K562 (cell line): ENCODE results near the gene BMS1. TPM values are rescaled to one million over a fixed set of nuclear protein-coding genes. Genes with fewer than 3 reads are reported as not detected.

Source experiments
- BRCA1 ChIP-seq, 2 experiments: fragments of 450-650 bp in 1 of 2; sonication (generic) in 1 of 2; formaldehyde crosslinking in 1 of 2; IDR thresholded peaks; 2 replicates each; pipeline versions ENCODE4 v1.5.0 to v1.6.1; 2017 to 2020; ENCODE audit warnings: mild to moderate bottlenecking in 1 of 2, missing genetic modification reagents in 1 of 2
- C11orf30 ChIP-seq: fragments of 450-650 bp; IDR thresholded peaks from 2 replicates; pipeline ENCODE4 v1.6.1; 2016; ENCODE audit warnings: low read depth, mild to moderate bottlenecking
- CBX1 ChIP-seq: sonication (generic); IDR thresholded peaks from 2 replicates; pipeline ENCODE4 v1.6.1; 2016; ENCODE audit warnings: antibody characterized with exemption, low read depth, mild to moderate bottlenecking
- CBX2 ChIP-seq: fragments of 200-600 bp; sonication (generic); IDR thresholded peaks from one replicate; pipeline ENCODE4 v1.6.1; 2012; ENCODE audit warnings: mild to moderate bottlenecking, low read length, inconsistent platforms; ENCODE audit not compliant: insufficient read depth, poor library complexity, severe bottlenecking
- CHD1 ChIP-seq: fragments of 200-600 bp; sonication (generic); IDR thresholded peaks from one replicate; pipeline ENCODE4 v1.6.1; 2012; ENCODE audit warnings: mild to moderate bottlenecking, moderate library complexity, low read length, inconsistent platforms
- CHD2 ChIP-seq: IDR thresholded peaks from 2 replicates; pipeline ENCODE4 v1.6.1; 2011; ENCODE audit warnings: low read depth, low read length
- DACH1 ChIP-seq: fragments of 450-650 bp; IDR thresholded peaks from 2 replicates; pipeline ENCODE4 v1.6.1; 2018; ENCODE audit not compliant: partially characterized antibody
- ELF2 ChIP-seq: fragments of 250-450 bp; sonication (Bioruptor Pico); IDR thresholded peaks from 2 replicates; pipeline ENCODE4 v1.5.0; 2021; ENCODE audit warnings: mild to moderate bottlenecking
- ESRRA ChIP-seq: fragments of 450-650 bp; IDR thresholded peaks from 2 replicates; pipeline ENCODE4 v1.6.1; 2014; ENCODE audit warnings: low read depth, mild to moderate bottlenecking, moderate library complexity, borderline replicate concordance
- FOXK1 ChIP-seq: sonication (generic); formaldehyde crosslinking; IDR thresholded peaks from 2 replicates; pipeline ENCODE4 v1.8.0; 2022; ENCODE audit warnings: missing genetic modification reagents, mild to moderate bottlenecking, borderline replicate concordance
- RNF2 ChIP-seq: sonication (generic); IDR thresholded peaks from 2 replicates; pipeline ENCODE4 v1.6.1; 2016
- SMC3 ChIP-seq: conservative IDR thresholded peaks from 2 replicates; pipeline ENCODE4 v1.6.1; 2011; ENCODE audit warnings: low read depth, low read length, improper control_type of control experiment; ENCODE audit not compliant: insufficient read depth
- SNRNP70 ChIP-seq: fragments of 200-400 bp; formaldehyde crosslinking; optimal IDR thresholded peaks from 2 replicates; pipeline ENCODE3; 2017; ENCODE audit warnings: low read depth, low read length
- STAT5B ChIP-seq: fragments of 250-450 bp; sonication (Bioruptor Pico); IDR thresholded peaks from 2 replicates; pipeline ENCODE4 v1.8.0; 2021; ENCODE audit warnings: mild to moderate bottlenecking, inconsistent platforms
- ZBTB5 ChIP-seq: fragments of 450-650 bp; IDR thresholded peaks from 2 replicates; pipeline ENCODE4 v1.6.1; 2017; ENCODE audit warnings: antibody characterized with exemption
- ZNF165 ChIP-seq: fragments of 250-450 bp; sonication (Bioruptor Pico); IDR thresholded peaks from 2 replicates; pipeline ENCODE4 v1.4.0; 2020; ENCODE audit warnings: borderline replicate concordance
- ZNF347 ChIP-seq: fragments of 450-650 bp; formaldehyde crosslinking; IDR thresholded peaks from 2 replicates; pipeline ENCODE4 v1.4.0; 2020; ENCODE audit warnings: low read depth, mild to moderate bottlenecking, moderate library complexity
- polyA plus RNA-seq, 8 experiments: library from polyadenylated mRNA; depleted of rRNA in 4 of 8; stranded (reverse) in 5 of 8; unstranded in 3 of 8; fragments of >200 nt; fragmentation: Nextera tagmentation in 2 of 8; fragmentation: Illumina TruSeq in 1 of 8; extraction: Ambion mirVana in 2 of 8; extraction: Trizol in 1 of 8; gene quantifications; 2 replicates each; pipeline versions ENCODE4 v1.2.1 to v1.2.3, GENCODE V29; 2011 to 2014; ENCODE audit warnings: inconsistent platforms in 1 of 8, missing spikeins in 1 of 8
- total RNA-seq, 7 experiments: library from RNA; depleted of rRNA in 6 of 7; stranded (reverse); fragments of >200 nt in 6 of 7; fragmentation: Illumina TruSeq in 2 of 7; extraction: Trizol in 2 of 7; gene quantifications; 2 replicates each; pipeline versions ENCODE4 v1.2.1 to v1.2.3, GENCODE V29; 2011 to 2021; ENCODE audit warnings: low replicate concordance in 1 of 7
- TF ChIP-seq, protein P1 (sequence below): sonication (generic); formaldehyde crosslinking; IDR thresholded peaks from 2 replicates; pipeline ENCODE4 v1.8.1; 2023; ENCODE audit warnings: missing genetic modification reagents, mild to moderate bottlenecking, borderline replicate concordance

BMS1 gene
- total and polyA plus RNA-seq, 9 of the 15 experiments (the other 6 are each of a cell fraction or from before 2014, with no cell fraction given) = 11.1 to 46.9 (median 32.7) TPM

GRCh38 chr10:42866115-42866995 lies 83.8 kb downstream of the BMS1 start (continued):
- TF ChIP-seq FOXK1 (CRISPR knock-in tag) (no peak), STAT5B (CRISPR knock-in tag) (no peak), ESRRA (no peak), CHD1 (no peak), C11orf30 (no peak), CBX1 (no peak), SNRNP70 (no peak), RNF2 (0 out of 2 replicates have a peak, but pooled peaks have one; percentile 27), DACH1 (no peak), SMC3 (peak; percentile 85), CHD2 (no peak), ZBTB5 (no peak), ZNF347 (CRISPR knock-in tag) (no peak), ZNF165 (CRISPR knock-in tag) (no peak), CBX2 (no peak), ELF2 (CRISPR knock-in tag) (no peak), BRCA1 (IDR thresholded peaks at IDR 0.05) (no peak), BRCA1 (CRISPR knock-in tag; IDR thresholded peaks at IDR 0.05) (no peak)
- TF ChIP-seq, protein P1, sequence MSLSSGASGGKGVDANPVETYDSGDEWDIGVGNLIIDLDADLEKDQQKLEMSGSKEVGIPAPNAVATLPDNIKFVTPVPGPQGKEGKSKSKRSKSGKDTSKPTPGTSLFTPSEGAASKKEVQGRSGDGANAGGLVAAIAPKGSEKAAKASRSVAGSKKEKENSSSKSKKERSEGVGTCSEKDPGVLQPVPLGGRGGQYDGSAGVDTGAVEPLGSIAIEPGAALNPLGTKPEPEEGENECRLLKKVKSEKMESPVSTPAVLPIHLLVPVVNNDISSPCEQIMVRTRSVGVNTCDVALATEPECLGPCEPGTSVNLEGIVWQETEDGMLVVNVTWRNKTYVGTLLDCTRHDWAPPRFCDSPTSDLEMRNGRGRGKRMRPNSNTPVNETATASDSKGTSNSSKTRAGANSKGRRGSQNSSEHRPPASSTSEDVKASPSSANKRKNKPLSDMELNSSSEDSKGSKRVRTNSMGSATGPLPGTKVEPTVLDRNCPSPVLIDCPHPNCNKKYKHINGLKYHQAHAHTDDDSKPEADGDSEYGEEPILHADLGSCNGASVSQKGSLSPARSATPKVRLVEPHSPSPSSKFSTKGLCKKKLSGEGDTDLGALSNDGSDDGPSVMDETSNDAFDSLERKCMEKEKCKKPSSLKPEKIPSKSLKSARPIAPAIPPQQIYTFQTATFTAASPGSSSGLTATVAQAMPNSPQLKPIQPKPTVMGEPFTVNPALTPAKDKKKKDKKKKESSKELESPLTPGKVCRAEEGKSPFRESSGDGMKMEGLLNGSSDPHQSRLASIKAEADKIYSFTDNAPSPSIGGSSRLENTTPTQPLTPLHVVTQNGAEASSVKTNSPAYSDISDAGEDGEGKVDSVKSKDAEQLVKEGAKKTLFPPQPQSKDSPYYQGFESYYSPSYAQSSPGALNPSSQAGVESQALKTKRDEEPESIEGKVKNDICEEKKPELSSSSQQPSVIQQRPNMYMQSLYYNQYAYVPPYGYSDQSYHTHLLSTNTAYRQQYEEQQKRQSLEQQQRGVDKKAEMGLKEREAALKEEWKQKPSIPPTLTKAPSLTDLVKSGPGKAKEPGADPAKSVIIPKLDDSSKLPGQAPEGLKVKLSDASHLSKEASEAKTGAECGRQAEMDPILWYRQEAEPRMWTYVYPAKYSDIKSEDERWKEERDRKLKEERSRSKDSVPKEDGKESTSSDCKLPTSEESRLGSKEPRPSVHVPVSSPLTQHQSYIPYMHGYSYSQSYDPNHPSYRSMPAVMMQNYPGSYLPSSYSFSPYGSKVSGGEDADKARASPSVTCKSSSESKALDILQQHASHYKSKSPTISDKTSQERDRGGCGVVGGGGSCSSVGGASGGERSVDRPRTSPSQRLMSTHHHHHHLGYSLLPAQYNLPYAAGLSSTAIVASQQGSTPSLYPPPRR (CRISPR knock-in tag) = no peak
